Neural progenitor cell (in vitro differentiated cells): ENCODE data around the gene ZC3HAV1L. TPM values are rescaled to one million over a fixed set of nuclear protein-coding genes. Genes with fewer than 3 reads are reported as not detected.

ENCODE experiments used
- DNase-seq: peaks from one replicate; pipeline ENCODE4 v3.0.0-alpha.2; 2016; ENCODE audit warnings: low spot score
- H2AFZ ChIP-seq: fragments of 200-600 bp; sonication (generic); replicated peaks from 2 replicates; pipeline ENCODE4 v1.6.1; 2016; ENCODE audit warnings: antibody characterized with exemption
- H3F3A ChIP-seq: fragments of 200-600 bp; sonication (generic); 2 replicates; pipeline ENCODE4 v1.6.1; 2016; ENCODE audit warnings: antibody characterized with exemption, low read depth
- H3K27ac ChIP-seq: fragments of 200-600 bp; sonication (generic); 2 replicates; pipeline ENCODE4 v1.5.1; 2016; ENCODE audit warnings: mild to moderate bottlenecking
- H3K27me3 ChIP-seq: fragments of 200-600 bp; sonication (generic); 2 replicates; pipeline ENCODE4 v1.6.1; 2016; ENCODE audit warnings: mild to moderate bottlenecking, moderate library complexity
- H3K36me3 ChIP-seq: fragments of 200-600 bp; sonication (generic); 2 replicates; pipeline ENCODE4 v1.5.1; 2016
- H3K4me1 ChIP-seq: fragments of 200-600 bp; sonication (generic); 2 replicates; pipeline ENCODE4 v1.6.1; 2016; ENCODE audit warnings: mixed run types
- H3K4me2 ChIP-seq: fragments of 200-600 bp; sonication (generic); 2 replicates; pipeline ENCODE4 v1.6.1; 2016
- H3K4me3 ChIP-seq: fragments of 200-600 bp; sonication (generic); 2 replicates; pipeline ENCODE4 v1.5.1; 2016
- H3K79me2 ChIP-seq: fragments of 200-600 bp; sonication (generic); 2 replicates; pipeline ENCODE4 v1.6.1; 2016; ENCODE audit warnings: low read depth
- H3K9ac ChIP-seq: fragments of 200-600 bp; sonication (generic); 2 replicates; pipeline ENCODE4 v1.6.1; 2016
- H3K9me3 ChIP-seq: fragments of 200-600 bp; sonication (generic); 2 replicates; pipeline ENCODE4 v1.5.1; 2016; ENCODE audit warnings: low read depth
- H4K20me1 ChIP-seq: fragments of 200-600 bp; sonication (generic); 2 replicates; pipeline ENCODE4 v1.6.1; 2016; ENCODE audit warnings: low read depth
- H3K27ac Mint-ChIP-seq: 3 replicates; pipeline ENCODE4 v1.8.0; 2021; ENCODE audit warnings: mixed read lengths
- H3K27me3 Mint-ChIP-seq: 2 replicates; pipeline ENCODE4 v1.8.0; 2022; ENCODE audit warnings: low read depth, mild to moderate bottlenecking, inconsistent platforms, moderate library complexity, mixed read lengths; ENCODE audit not compliant: insufficient read depth
- H3K36me3 Mint-ChIP-seq: 3 replicates; pipeline ENCODE4 v1.8.0; 2021; ENCODE audit warnings: mixed read lengths
- H3K4me1 Mint-ChIP-seq: 3 replicates; pipeline ENCODE4 v1.8.0; 2021; ENCODE audit warnings: mixed read lengths
- H3K4me3 Mint-ChIP-seq: 3 replicates; pipeline ENCODE4 v1.8.0; 2021; ENCODE audit warnings: mild to moderate bottlenecking, moderate library complexity, mixed read lengths
- H3K9me3 Mint-ChIP-seq: 3 replicates; pipeline ENCODE4 v1.8.0; 2020; ENCODE audit warnings: mixed read lengths
- CTCF ChIP-seq: fragments of 200-600 bp; sonication (generic); IDR thresholded peaks from 2 replicates; pipeline ENCODE4 v1.5.1; 2017; ENCODE audit warnings: antibody characterized with exemption, mild to moderate bottlenecking
- EZH2 ChIP-seq: fragments of 200-600 bp; sonication (generic); IDR thresholded peaks from 2 replicates; pipeline ENCODE4 v1.6.1; 2017; ENCODE audit warnings: antibody characterized with exemption, mild to moderate bottlenecking, moderate library complexity
- EZH2phosphoT487 ChIP-seq: fragments of 200-600 bp; sonication (generic); IDR thresholded peaks from 2 replicates; pipeline ENCODE4 v1.6.1; 2017; ENCODE audit warnings: antibody characterized with exemption
- total RNA-seq: library from RNA; depleted of rRNA; stranded (reverse); fragments of >200 nt; gene quantifications from 2 replicates; pipeline ENCODE4 v1.2.3, GENCODE V29; 2015; ENCODE audit warnings: low replicate concordance

Gene ZC3HAV1L
- total RNA-seq, 1 donor from 2014 or later = 7.1 TPM

GRCh38 chr7:138980563-138981291 lies 55.1 kb downstream of the ZC3HAV1L start:
- H3K27me3 Mint-ChIP-seq = peaks cover 3% of the 10 kb centered on the region
- peaks cover 45% of the 10 kb centered on the region for H4K20me1 ChIP-seq
- H3K79me2 ChIP-seq = peaks cover 49% of the 10 kb centered on the region
- H3K4me1 Mint-ChIP-seq = peaks cover 32% of the 10 kb centered on the region
- peaks cover 7% of the 10 kb centered on the region for H3K36me3 Mint-ChIP-seq
- peak overlapping the region; percentile 99 for H3K4me3 Mint-ChIP-seq
- peak overlapping the region; percentile 23 for H3K9ac ChIP-seq
- peak overlapping the region; percentile 97 for H3K27ac Mint-ChIP-seq
- no peaks in the 10 kb centered on the region for H3K9me3 Mint-ChIP-seq
- TF ChIP-seq EZH2 (peak; percentile 10), CTCF (no peak)
- H3F3A ChIP-seq = peaks cover 36% of the 10 kb centered on the region
- peak; percentile 37 for DNase-seq
- H3K9me3 ChIP-seq = no peaks in the 10 kb centered on the region
- H3K27ac ChIP-seq = no peak overlapping the region
- H3K4me2 ChIP-seq = peak overlapping the region; percentile 83
- no peaks in the 10 kb centered on the region for H3K36me3 ChIP-seq
- peak overlapping the region; percentile 64 for H3K4me3 ChIP-seq
- peaks cover 28% of the 10 kb centered on the region for H3K4me1 ChIP-seq
- peaks cover 42% of the 10 kb centered on the region for H3K27me3 ChIP-seq
- peak overlapping the region; percentile 63 for H2AFZ ChIP-seq

GRCh38 chr7:138979988-138980562 lies 55.8 kb downstream of the ZC3HAV1L start:
- Histone ChIP-seq H3K4me2 (peak overlapping the region; percentile 83), H3K36me3 (no peaks in the 10 kb centered on the region), H3F3A (peaks cover 42% of the 10 kb centered on the region), H2AFZ (peak overlapping the region; percentile 63), H3K4me1 (peaks cover 34% of the 10 kb centered on the region), H3K4me3 (peak overlapping the region; percentile 64), H3K9ac (peak overlapping the region; percentile 23), H3K9me3 (no peaks in the 10 kb centered on the region), H4K20me1 (peaks cover 52% of the 10 kb centered on the region), H3K79me2 (peaks cover 49% of the 10 kb centered on the region), H3K27me3 (peaks cover 44% of the 10 kb centered on the region), H3K27ac (no peak overlapping the region)
- peaks cover 3% of the 10 kb centered on the region for H3K27me3 Mint-ChIP-seq
- peak overlapping the region; percentile 97 for H3K27ac Mint-ChIP-seq
- no peaks in the 10 kb centered on the region for H3K9me3 Mint-ChIP-seq
- TF ChIP-seq EZH2 (no peak), EZH2phosphoT487 (no peak), CTCF (no peak)
- H3K4me1 Mint-ChIP-seq = peaks cover 39% of the 10 kb centered on the region
- peak overlapping the region; percentile 99 for H3K4me3 Mint-ChIP-seq
- no peak for DNase-seq
- peaks cover 7% of the 10 kb centered on the region for H3K36me3 Mint-ChIP-seq

GRCh38 chr7:138979226-138979979 lies 56.4 kb downstream of the ZC3HAV1L start:
- Histone ChIP-seq H3K4me2 (peak overlapping the region; percentile 83), H3K9ac (no peak overlapping the region), H3K9me3 (no peaks in the 10 kb centered on the region), H3K27me3 (peaks cover 51% of the 10 kb centered on the region), H3K27ac (no peak overlapping the region), H3K4me3 (peak overlapping the region; percentile 64), H3K36me3 (no peaks in the 10 kb centered on the region), H3K4me1 (peaks cover 41% of the 10 kb centered on the region), H3F3A (peaks cover 49% of the 10 kb centered on the region), H4K20me1 (peaks cover 58% of the 10 kb centered on the region), H3K79me2 (peaks cover 55% of the 10 kb centered on the region), H2AFZ (no peak overlapping the region)
- Mint-ChIP-seq H3K27ac (peak overlapping the region; percentile 97), H3K9me3 (no peaks in the 10 kb centered on the region), H3K27me3 (peaks cover 3% of the 10 kb centered on the region), H3K4me1 (peaks cover 45% of the 10 kb centered on the region), H3K36me3 (peaks cover 7% of the 10 kb centered on the region), H3K4me3 (peak overlapping the region; percentile 99)
- TF ChIP-seq EZH2phosphoT487 = no peak
- TF ChIP-seq CTCF = peak; percentile 5
- no peak for DNase-seq
